IMR-90 (cell line): Measurements from ENCODE around the gene LTBP1. TPM values are rescaled to one million over a fixed set of nuclear protein-coding genes. Genes with fewer than 3 reads are reported as not detected.

Source experiments
- ATAC-seq: fragments of 200-7000 bp; cut with Tn5 transposase; 2 replicates; pipeline ENCODE4 v1.9.1; 2020; ENCODE audit warnings: low read depth, mild to moderate bottlenecking, moderate library complexity
- BruUV-seq: library from RNA; stranded (reverse); fragments of 400-500 nt; replicated peaks from 2 replicates; lab custom pipeline; 2021; lab: Mats Ljungman, UMichigan
- CTCF ChIA-PET: fragments of 300-600 bp; formaldehyde crosslinking; extraction: SDS; loops from one replicate; lab custom pipeline; 2021; ENCODE audit warnings: antibody characterized with exemption; lab: Yijun Ruan, JAX
- POLR2A ChIA-PET: fragments of 300-600 bp; sonication (Branson Sonifier 250); formaldehyde crosslinking; loops from one replicate; lab custom pipeline; 2022; ENCODE audit warnings: antibody characterized with exemption; ENCODE audit not compliant: unreplicated experiment; lab: Charles Lee
- DNase-seq: peaks from one replicate; pipeline ENCODE4 v3.0.0; 2013
- H2AFZ ChIP-seq: replicated peaks from 2 replicates; pipeline ENCODE3; 2013; ENCODE audit warnings: low read length, mild to moderate bottlenecking; ENCODE audit not compliant: poor library complexity
- H2AK5ac ChIP-seq: 2 replicates; pipeline ENCODE4 v1.6.1; 2013; ENCODE audit warnings: low read depth, low read length, inconsistent platforms
- H2AK9ac ChIP-seq: replicated peaks from 2 replicates; pipeline ENCODE3; 2013; ENCODE audit warnings: mild to moderate bottlenecking, low read depth, low read length, moderate library complexity; ENCODE audit not compliant: poor library complexity
- H2BK120ac ChIP-seq: 2 replicates; pipeline ENCODE4 v1.6.1; 2013; ENCODE audit warnings: low read depth, low read length, inconsistent platforms
- H2BK15ac ChIP-seq: 3 replicates; pipeline ENCODE4 v1.6.1; 2013; ENCODE audit warnings: low read depth, low read length, inconsistent platforms
- H2BK20ac ChIP-seq: 2 replicates; pipeline ENCODE4 v1.6.1; 2013; ENCODE audit warnings: low read depth, mild to moderate bottlenecking, inconsistent platforms, low read length, moderate library complexity
- H2BK5ac ChIP-seq: 2 replicates; pipeline ENCODE4 v1.6.1; 2013; ENCODE audit warnings: mild to moderate bottlenecking, low read depth, low read length, inconsistent platforms; ENCODE audit not compliant: poor library complexity, severe bottlenecking
- H3K14ac ChIP-seq: replicated peaks from 2 replicates; pipeline ENCODE4 v1.6.1; 2013; ENCODE audit warnings: low read depth, low read length, inconsistent platforms
- H3K18ac ChIP-seq: 2 replicates; pipeline ENCODE4 v1.6.1; 2013; ENCODE audit warnings: low read depth, low read length, control low read depth
- H3K23ac ChIP-seq: 2 replicates; pipeline ENCODE4 v1.6.1; 2013; ENCODE audit warnings: low read depth, low read length, inconsistent platforms
- H3K27ac ChIP-seq: 2 replicates; pipeline ENCODE4 v1.5.1; 2013; ENCODE audit warnings: mild to moderate bottlenecking, control low read depth, low read length; ENCODE audit not compliant: insufficient read depth
- H3K27me3 ChIP-seq: 2 replicates; pipeline ENCODE4 v1.6.1; 2013; ENCODE audit warnings: low read length; ENCODE audit not compliant: control insufficient read depth, insufficient read depth
- H3K36me3 ChIP-seq: 2 replicates; pipeline ENCODE4 v1.6.1; 2013; ENCODE audit warnings: low read length, mixed read lengths; ENCODE audit not compliant: control insufficient read depth, insufficient read depth
- H3K4ac ChIP-seq: 2 replicates; pipeline ENCODE4 v1.6.1; 2013; ENCODE audit warnings: low read depth, low read length, inconsistent platforms
- H3K4me1 ChIP-seq: 2 replicates; pipeline ENCODE4 v1.6.1; 2013; ENCODE audit warnings: low read length, mixed read lengths; ENCODE audit not compliant: control insufficient read depth, insufficient read depth
- H3K4me2 ChIP-seq: 2 replicates; pipeline ENCODE4 v1.6.1; 2013; ENCODE audit warnings: low read depth, mild to moderate bottlenecking, control low read depth, low read length, moderate library complexity
- H3K4me3 ChIP-seq: 2 replicates; pipeline ENCODE4 v1.5.1; 2013; ENCODE audit warnings: low read depth, mild to moderate bottlenecking, control low read depth, low read length, moderate library complexity; ENCODE audit not compliant: insufficient read depth
- H3K56ac ChIP-seq: 2 replicates; pipeline ENCODE4 v1.6.1; 2013; ENCODE audit warnings: low read length, inconsistent platforms; ENCODE audit not compliant: insufficient read depth; ENCODE audit errors: extremely low read depth
- H3K79me1 ChIP-seq, 2 experiments: 2 replicates each; pipeline ENCODE4 v1.6.1; 2013; ENCODE audit warnings: low read length in 2 of 2, inconsistent platforms in 1 of 2, low read depth in 1 of 2
- H3K9ac ChIP-seq: 2 replicates; pipeline ENCODE4 v1.6.1; 2013; ENCODE audit warnings: low read depth, low read length, control low read depth
- H3K9me1 ChIP-seq: 2 replicates; pipeline ENCODE4 v1.6.1; 2013; ENCODE audit warnings: low read length, inconsistent platforms; ENCODE audit not compliant: insufficient read depth
- H3K9me3 ChIP-seq: 2 replicates; pipeline ENCODE4 v1.6.1; 2013; ENCODE audit warnings: low read length; ENCODE audit not compliant: control insufficient read depth, insufficient read depth
- H4K20me1 ChIP-seq: 2 replicates; pipeline ENCODE4 v1.6.1; 2013; ENCODE audit warnings: low read length, inconsistent platforms; ENCODE audit not compliant: insufficient read depth
- H4K5ac ChIP-seq: 2 replicates; pipeline ENCODE4 v1.6.1; 2013; ENCODE audit warnings: mild to moderate bottlenecking, low read depth, low read length, control low read depth
- H4K8ac ChIP-seq, 2 experiments: 2 replicates each; pipeline ENCODE4 v1.6.1; 2013; ENCODE audit warnings: low read depth in 2 of 2, low read length in 2 of 2, control low read depth in 1 of 2, inconsistent platforms in 1 of 2
- H4K91ac ChIP-seq: 2 replicates; pipeline ENCODE4 v1.6.1; 2013; ENCODE audit warnings: low read depth, low read length, inconsistent platforms; ENCODE audit not compliant: insufficient read depth
- MAZ ChIP-seq: IDR thresholded peaks from 2 replicates; pipeline ENCODE4 v1.6.1; 2012; ENCODE audit warnings: low read depth, mild to moderate bottlenecking, low read length, improper control_type of control experiment, moderate library complexity, borderline replicate concordance
- POLR2A ChIP-seq: IDR thresholded peaks from 2 replicates; pipeline ENCODE4 v1.6.1; 2012; ENCODE audit warnings: mild to moderate bottlenecking, low read depth, low read length
- RAD21 ChIP-seq: IDR thresholded peaks from 2 replicates; pipeline ENCODE4 v1.6.1; 2012; ENCODE audit warnings: low read length, improper control_type of control experiment
- SMC3 ChIP-seq: fragments of 150-350 bp; IDR thresholded peaks from 2 replicates; pipeline ENCODE4 v1.6.1; 2016; ENCODE audit warnings: low read depth, mild to moderate bottlenecking, antibody characterized with exemption, low read length, moderate library complexity
- WGBS, 2 experiments: methylation state at CpG; one replicate each; pipeline versions ENCODE4 v1.1.5 to v1.1.7; 2013; ENCODE audit warnings: missing lambda C conversion rate in 2 of 2; ENCODE audit not compliant: insufficient read length in 1 of 2; ENCODE audit errors: extremely low coverage in 2 of 2; 5-methylcytosine and 5-hydroxymethylcytosine counted together
- dilution Hi-C: fragments of 300-500 bp; cut with HindIII; formaldehyde crosslinking; loops from one replicate; pipeline ENCODE4 v1.14.3; 2018; ENCODE audit warnings: low sequenced_read_pairs; ENCODE audit not compliant: unreplicated experiment
- in situ Hi-C: fragments of 300-500 bp; cut with MboI; formaldehyde crosslinking; loops from 3 replicates; pipeline ENCODE4 v1.14.3; 2019; ENCODE audit warnings: low sequenced_read_pairs, inconsistent platforms, mixed read lengths
- intact Hi-C: fragments of 100-400 bp; cut with micrococcal nuclease; formaldehyde crosslinking; loops from 2 replicates; pipeline ENCODE4 v1.10.0; 2022
- polyA plus RNA-seq, 3 experiments: library from polyadenylated mRNA; depleted of rRNA; stranded (reverse); fragments of >200 nt; gene quantifications; 2 replicates each; pipeline ENCODE4 v1.2.3, GENCODE V29; 2012; ENCODE audit warnings: low replicate concordance in 1 of 3
- total RNA-seq: library from RNA; depleted of rRNA; stranded (reverse); fragments of >200 nt; gene quantifications from 2 replicates; pipeline ENCODE4 v1.2.3, GENCODE V29; 2012
- TF ChIP-seq, protein P1 (sequence below): conservative IDR thresholded peaks from 2 replicates; pipeline ENCODE4 v1.5.1; 2012; ENCODE audit warnings: mild to moderate bottlenecking, low read depth, low read length, improper control_type of control experiment
- TF ChIP-seq, protein P2 (sequence below): fragments of 150-350 bp; IDR thresholded peaks from 2 replicates; pipeline ENCODE4 v1.6.1; 2016; ENCODE audit warnings: low read depth, mild to moderate bottlenecking, low read length, moderate library complexity, borderline replicate concordance
- TF ChIP-seq, protein P3 (sequence below): fragments of 150-350 bp; IDR thresholded peaks from 2 replicates; pipeline ENCODE4 v1.6.1; 2017; ENCODE audit warnings: mild to moderate bottlenecking, antibody characterized with exemption, low read length, low read depth

The LTBP1 gene
- total and polyA plus RNA-seq, 2 of the 4 experiments (the other 2 are of a cell fraction): 235 to 326 TPM

DNA sequence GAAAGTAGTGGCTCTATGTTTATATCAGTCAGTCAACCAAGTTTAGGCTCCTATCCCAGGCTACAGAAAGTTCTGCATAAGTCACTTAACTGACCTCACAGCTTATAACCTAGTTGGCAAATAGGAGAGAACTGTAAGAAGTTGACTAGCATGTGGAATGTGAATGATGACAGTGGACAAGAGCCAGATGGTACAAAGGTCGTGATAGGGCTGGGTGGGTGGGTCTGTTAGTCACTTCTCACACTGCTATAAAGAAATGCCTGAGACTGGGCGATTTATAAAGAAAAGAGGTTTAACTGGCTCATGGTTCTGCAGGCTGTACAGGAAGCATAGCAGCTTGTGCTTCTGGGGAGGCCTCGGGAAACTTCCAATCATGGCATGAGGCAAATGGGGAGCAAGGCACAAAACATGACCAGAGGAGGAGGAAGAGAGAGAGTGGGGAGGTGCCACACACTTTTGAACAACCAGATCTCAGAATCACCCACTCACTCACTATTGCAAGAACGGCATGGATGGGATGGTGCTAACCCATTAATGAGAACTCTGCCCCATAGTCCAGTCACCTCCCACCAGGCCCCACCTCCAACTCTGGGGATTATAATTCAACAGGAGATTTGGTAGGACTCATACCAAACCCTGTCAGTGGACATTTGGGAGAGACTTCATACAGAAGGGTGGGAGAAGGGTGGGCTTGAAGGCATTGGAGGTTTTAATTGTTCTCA, 68.8 kb downstream of the LTBP1 start (continued):
- TF ChIP-seq, protein P1, sequence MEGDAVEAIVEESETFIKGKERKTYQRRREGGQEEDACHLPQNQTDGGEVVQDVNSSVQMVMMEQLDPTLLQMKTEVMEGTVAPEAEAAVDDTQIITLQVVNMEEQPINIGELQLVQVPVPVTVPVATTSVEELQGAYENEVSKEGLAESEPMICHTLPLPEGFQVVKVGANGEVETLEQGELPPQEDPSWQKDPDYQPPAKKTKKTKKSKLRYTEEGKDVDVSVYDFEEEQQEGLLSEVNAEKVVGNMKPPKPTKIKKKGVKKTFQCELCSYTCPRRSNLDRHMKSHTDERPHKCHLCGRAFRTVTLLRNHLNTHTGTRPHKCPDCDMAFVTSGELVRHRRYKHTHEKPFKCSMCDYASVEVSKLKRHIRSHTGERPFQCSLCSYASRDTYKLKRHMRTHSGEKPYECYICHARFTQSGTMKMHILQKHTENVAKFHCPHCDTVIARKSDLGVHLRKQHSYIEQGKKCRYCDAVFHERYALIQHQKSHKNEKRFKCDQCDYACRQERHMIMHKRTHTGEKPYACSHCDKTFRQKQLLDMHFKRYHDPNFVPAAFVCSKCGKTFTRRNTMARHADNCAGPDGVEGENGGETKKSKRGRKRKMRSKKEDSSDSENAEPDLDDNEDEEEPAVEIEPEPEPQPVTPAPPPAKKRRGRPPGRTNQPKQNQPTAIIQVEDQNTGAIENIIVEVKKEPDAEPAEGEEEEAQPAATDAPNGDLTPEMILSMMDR: no peak

DNA sequence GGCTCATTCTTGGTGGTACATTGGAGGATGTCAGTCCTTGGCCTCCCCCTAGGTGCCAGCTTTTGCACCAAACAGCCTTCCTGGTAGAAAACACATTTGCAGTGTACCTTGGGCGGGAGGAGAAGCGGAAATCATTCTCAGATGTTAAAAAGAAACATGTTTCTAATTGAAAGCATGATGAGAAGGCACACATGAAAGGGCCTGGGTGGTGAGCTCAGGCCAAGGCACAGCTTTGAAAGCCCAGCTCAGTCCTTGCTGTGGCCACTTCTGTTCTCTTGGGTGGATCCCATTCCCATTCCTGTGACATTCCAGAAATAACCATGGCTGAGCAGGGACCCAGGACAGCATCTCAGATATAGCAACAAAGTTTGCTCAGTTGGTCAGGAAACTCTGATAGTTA, 71.5 kb downstream of the LTBP1 start:
- H3K23ac ChIP-seq: peak overlapping the region; percentile 82; the same call in 1 of the 2 replicates
- H2BK120ac ChIP-seq: peak overlapping the region; percentile 76
- ATAC-seq (no peak), DNase-seq (no peak)
- no peak overlapping the region for H3K4me3 ChIP-seq
- no TSS peak for BruUV-seq
- CTCF ChIA-PET: interaction anchor here (0.9 kb wide), 1 partner anchor 15 kb away, joined by 8 read pairs; no protein-coding TSS in a partner anchor
- no peaks in the 10 kb centered on the region for H3K27me3 ChIP-seq
- peak overlapping the region; percentile 52; the same call in 1 of the 2 replicates for H2BK20ac ChIP-seq
- H3K14ac ChIP-seq: peak overlapping the region; percentile 78; the same call in 1 of the 2 replicates
- H2AK5ac ChIP-seq: peak overlapping the region; percentile 66; the same call in 1 of the 2 replicates
- H3K56ac ChIP-seq: no peak overlapping the region
- H3K4me1 ChIP-seq: peaks cover 29% of the 10 kb centered on the region
- H2AK9ac ChIP-seq: peak overlapping the region; percentile 57
- in situ Hi-C loops: no loop called here
- H3K79me1 ChIP-seq: peaks cover 25 to 66% of the 10 kb centered on the region in 2 experiments
- dilution Hi-C loops: no loop called here
- H2BK15ac ChIP-seq: peak overlapping the region; percentile 90
- peak overlapping the region; percentile 37; the same call in 1 of the 2 replicates for H3K18ac ChIP-seq
- intact Hi-C loops: no loop called here
- peak overlapping the region; percentile 37 for H2AFZ ChIP-seq
- peak overlapping the region; percentile 70; the same call in 1 of the 2 replicates for H4K5ac ChIP-seq
- peaks cover 19% of the 10 kb centered on the region for H3K9me1 ChIP-seq
- POLR2A ChIA-PET: no interaction called here
- no peak overlapping the region for H3K9ac ChIP-seq
- no peak overlapping the region for H2BK5ac ChIP-seq
- no peaks in the 10 kb centered on the region for H4K20me1 ChIP-seq
- H3K9me3 ChIP-seq: no peaks in the 10 kb centered on the region
- no peaks in the 10 kb centered on the region for H3K36me3 ChIP-seq
- H3K4me2 ChIP-seq: no peak overlapping the region
- peak overlapping the region; percentile 83 for H3K4ac ChIP-seq
- H3K27ac ChIP-seq: peak overlapping the region; percentile 53; the same call in 1 of the 2 replicates
- TF ChIP-seq, protein P2, sequence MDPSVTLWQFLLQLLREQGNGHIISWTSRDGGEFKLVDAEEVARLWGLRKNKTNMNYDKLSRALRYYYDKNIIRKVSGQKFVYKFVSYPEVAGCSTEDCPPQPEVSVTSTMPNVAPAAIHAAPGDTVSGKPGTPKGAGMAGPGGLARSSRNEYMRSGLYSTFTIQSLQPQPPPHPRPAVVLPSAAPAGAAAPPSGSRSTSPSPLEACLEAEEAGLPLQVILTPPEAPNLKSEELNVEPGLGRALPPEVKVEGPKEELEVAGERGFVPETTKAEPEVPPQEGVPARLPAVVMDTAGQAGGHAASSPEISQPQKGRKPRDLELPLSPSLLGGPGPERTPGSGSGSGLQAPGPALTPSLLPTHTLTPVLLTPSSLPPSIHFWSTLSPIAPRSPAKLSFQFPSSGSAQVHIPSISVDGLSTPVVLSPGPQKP: no peak
- TF ChIP-seq, protein P1: no peak
- TF ChIP-seq MAZ (no peak), RAD21 (no peak), POLR2A (no peak), SMC3 (no peak)
- TF ChIP-seq, protein P3, sequence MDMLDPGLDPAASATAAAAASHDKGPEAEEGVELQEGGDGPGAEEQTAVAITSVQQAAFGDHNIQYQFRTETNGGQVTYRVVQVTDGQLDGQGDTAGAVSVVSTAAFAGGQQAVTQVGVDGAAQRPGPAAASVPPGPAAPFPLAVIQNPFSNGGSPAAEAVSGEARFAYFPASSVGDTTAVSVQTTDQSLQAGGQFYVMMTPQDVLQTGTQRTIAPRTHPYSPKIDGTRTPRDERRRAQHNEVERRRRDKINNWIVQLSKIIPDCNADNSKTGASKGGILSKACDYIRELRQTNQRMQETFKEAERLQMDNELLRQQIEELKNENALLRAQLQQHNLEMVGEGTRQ: no peak
- peak overlapping the region in 1 of 2 experiments; percentile 60; a peak in 2 of 4 replicates for H4K8ac ChIP-seq
- H4K91ac ChIP-seq: peak overlapping the region; percentile 68
- 100% methylated on average over 2 of the region's 2 CpGs; no CpG with 5 or more reads in 1 of the 2 experiments for WGBS, 2 experiments
